ENCODE results near the gene NRP2. TPM values are rescaled to one million over a fixed set of nuclear protein-coding genes. Genes with fewer than 3 reads are reported as not detected.

Gene NRP2
- total RNA-seq, 2 experiments from 2014 or later = 0.63 to 1.6 TPM

DNA sequence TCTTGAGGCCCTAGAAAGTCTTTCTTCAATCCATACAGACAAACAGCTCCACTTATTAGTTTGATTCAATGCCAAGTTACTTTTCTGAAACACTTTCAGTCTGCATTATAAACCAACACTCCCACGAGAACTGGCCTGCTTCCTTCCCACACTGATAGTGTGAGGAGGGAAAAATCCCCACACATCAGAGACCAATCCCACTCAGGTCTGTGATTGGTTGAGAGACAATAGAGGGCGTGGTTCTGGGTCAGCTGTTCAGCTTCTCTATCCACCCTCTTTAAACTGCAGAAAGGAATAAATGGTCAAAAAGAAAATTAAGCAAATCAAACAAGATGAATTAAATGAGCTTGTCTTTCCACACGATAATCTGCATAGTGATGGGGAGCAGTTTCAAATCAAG lies 152.5 kb downstream of the NRP2 start:
- no peaks in the 10 kb centered on the region for H3K4me1 Mint-ChIP-seq (ENCODE audit: low read depth)
- no peak overlapping the region for H3K4me3 Mint-ChIP-seq
- H3K27me3 Mint-ChIP-seq = peaks cover 9% of the 10 kb centered on the region
- ChIA-PET CTCF (interaction anchor here (0.8 to 1.7 kb wide), 2 partner anchors 53 to 91 kb away, joined by 3 read pairs; no protein-coding TSS in a partner anchor), POLR2A (no interaction called here)
- no peaks in the 10 kb centered on the region for H3K36me3 Mint-ChIP-seq (ENCODE audit: low read depth)
- DNase-seq (no peak), ATAC-seq (no peak)
- H3K27ac Mint-ChIP-seq = no peak overlapping the region
- H3K9me3 Mint-ChIP-seq = peaks cover 2% of the 10 kb centered on the region
- TF ChIP-seq, protein P1, sequence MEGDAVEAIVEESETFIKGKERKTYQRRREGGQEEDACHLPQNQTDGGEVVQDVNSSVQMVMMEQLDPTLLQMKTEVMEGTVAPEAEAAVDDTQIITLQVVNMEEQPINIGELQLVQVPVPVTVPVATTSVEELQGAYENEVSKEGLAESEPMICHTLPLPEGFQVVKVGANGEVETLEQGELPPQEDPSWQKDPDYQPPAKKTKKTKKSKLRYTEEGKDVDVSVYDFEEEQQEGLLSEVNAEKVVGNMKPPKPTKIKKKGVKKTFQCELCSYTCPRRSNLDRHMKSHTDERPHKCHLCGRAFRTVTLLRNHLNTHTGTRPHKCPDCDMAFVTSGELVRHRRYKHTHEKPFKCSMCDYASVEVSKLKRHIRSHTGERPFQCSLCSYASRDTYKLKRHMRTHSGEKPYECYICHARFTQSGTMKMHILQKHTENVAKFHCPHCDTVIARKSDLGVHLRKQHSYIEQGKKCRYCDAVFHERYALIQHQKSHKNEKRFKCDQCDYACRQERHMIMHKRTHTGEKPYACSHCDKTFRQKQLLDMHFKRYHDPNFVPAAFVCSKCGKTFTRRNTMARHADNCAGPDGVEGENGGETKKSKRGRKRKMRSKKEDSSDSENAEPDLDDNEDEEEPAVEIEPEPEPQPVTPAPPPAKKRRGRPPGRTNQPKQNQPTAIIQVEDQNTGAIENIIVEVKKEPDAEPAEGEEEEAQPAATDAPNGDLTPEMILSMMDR (IDR thresholded peaks at IDR 0.05) = no peak
- intact Hi-C loops (cut with micrococcal nuclease) = no loop called here

DNA sequence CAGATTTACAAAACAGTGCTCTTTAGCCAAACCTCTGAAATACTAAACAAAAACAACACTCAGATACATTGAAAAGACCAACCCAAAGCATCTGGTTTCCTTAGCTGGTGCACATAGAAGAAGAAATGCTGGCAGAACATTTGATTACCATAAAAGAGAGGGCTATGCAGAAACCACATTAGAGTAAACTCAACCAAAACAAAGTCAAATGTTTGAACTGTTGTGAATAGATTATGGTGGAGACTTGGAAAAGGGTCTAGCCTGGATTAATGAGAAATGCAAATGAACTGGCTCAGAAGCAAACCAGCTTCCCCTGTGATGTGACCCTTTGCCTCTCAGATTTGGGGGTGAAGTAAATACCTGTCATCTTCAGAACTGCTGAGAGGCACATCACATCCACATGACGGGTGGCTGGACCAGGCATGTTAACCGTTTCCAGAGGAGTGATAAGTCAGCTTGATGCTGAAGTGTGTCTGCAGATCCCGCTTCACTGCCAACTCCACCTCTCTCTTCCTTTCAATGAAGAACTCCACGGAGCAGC lies 153.0 kb downstream of the NRP2 start:
- H3K36me3 Mint-ChIP-seq (ENCODE audit: low read depth) = no peaks in the 10 kb centered on the region
- no peaks in the 10 kb centered on the region for H3K4me1 Mint-ChIP-seq (ENCODE audit: low read depth)
- ChIA-PET CTCF (interaction anchor here (0.8 to 1.7 kb wide), 2 partner anchors 53 to 91 kb away, joined by 3 read pairs; no protein-coding TSS in a partner anchor), POLR2A (no interaction called here)
- peaks cover 2% of the 10 kb centered on the region for H3K9me3 Mint-ChIP-seq
- ATAC-seq (no peak), DNase-seq (no peak)
- intact Hi-C loops (cut with micrococcal nuclease) = no loop called here
- H3K27ac Mint-ChIP-seq = no peak overlapping the region
- H3K4me3 Mint-ChIP-seq = no peak overlapping the region
- peaks cover 9% of the 10 kb centered on the region for H3K27me3 Mint-ChIP-seq
- TF ChIP-seq, protein P1 (IDR thresholded peaks at IDR 0.05) = no peak

DNA sequence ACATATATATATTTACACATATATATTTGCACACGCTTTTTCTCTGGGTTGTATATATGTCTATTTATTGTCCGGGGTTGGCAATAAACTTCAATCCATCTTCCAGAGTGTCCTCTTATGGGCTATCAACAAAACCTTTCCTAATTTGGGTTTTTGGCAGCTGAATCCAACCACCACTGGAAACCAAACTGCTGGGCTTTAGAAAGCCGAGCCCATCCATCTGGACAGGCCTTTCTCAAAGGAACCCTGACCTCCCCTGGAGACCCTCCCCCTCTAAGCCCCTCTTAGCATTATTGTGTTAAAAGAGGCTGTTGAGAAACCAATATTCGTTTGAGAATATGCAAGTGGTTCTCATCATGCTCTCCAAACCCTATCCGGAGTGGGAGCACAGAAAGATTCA lies 153.6 kb downstream of the NRP2 start:
- H3K4me1 Mint-ChIP-seq (ENCODE audit: low read depth) = no peaks in the 10 kb centered on the region
- ATAC-seq (no peak), DNase-seq (no peak)
- no peaks in the 10 kb centered on the region for H3K36me3 Mint-ChIP-seq (ENCODE audit: low read depth)
- TF ChIP-seq, protein P1 (IDR thresholded peaks at IDR 0.05) = no peak
- ChIA-PET CTCF (no interaction called here), POLR2A (no interaction called here)
- H3K4me3 Mint-ChIP-seq = no peak overlapping the region
- H3K27me3 Mint-ChIP-seq = peaks cover 9% of the 10 kb centered on the region
- H3K9me3 Mint-ChIP-seq = peaks cover 2% of the 10 kb centered on the region
- H3K27ac Mint-ChIP-seq = no peak overlapping the region
- intact Hi-C loops (cut with micrococcal nuclease) = no loop called here

DNA sequence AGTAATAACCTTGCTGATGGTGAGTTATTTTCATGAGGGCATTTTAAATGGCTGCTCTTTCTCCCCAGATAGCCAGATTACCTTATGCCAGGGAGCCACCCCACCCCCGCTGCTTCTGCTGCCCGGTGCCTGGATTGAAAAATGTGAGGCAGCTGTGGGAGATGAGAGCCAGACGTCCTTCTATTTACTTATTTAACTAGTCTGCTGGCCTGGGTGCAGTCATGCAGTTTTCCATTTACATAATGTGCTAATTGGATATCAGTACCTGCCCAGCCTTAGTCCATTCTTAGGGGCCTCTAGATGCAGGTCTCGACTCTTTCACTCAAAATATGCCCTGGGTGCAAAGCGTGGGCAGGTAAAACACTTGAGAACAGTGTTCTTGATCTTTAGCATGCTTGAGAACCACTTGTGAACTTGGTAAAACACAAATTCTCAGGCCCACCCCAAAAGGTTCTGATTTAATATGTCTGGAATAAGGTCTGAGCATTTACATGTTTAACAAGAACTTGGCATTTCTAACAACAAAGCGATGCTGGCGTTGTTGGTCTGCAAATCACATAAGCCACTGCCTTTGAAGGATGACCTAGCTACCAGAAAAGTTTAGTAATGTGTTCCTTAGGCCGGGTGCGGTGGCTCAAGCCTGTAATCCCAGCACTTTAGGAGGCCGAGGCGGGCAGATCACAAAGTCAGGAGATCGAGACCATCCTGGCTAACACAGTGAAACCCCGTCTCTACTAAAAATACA lies 154.3 kb downstream of the NRP2 start:
- CTCF ChIA-PET = no interaction called here
- POLR2A ChIA-PET = no interaction called here
- H3K27ac Mint-ChIP-seq = no peak overlapping the region
- no peak for ATAC-seq
- TF ChIP-seq, protein P1 (IDR thresholded peaks at IDR 0.05) = no peak
- peaks cover 2% of the 10 kb centered on the region for H3K9me3 Mint-ChIP-seq
- no peaks in the 10 kb centered on the region for H3K4me1 Mint-ChIP-seq (ENCODE audit: low read depth)
- peaks cover 11% of the 10 kb centered on the region for H3K27me3 Mint-ChIP-seq
- H3K4me3 Mint-ChIP-seq = no peak overlapping the region
- DNase-seq = no peak
- no peaks in the 10 kb centered on the region for H3K36me3 Mint-ChIP-seq (ENCODE audit: low read depth)
- intact Hi-C loops (cut with micrococcal nuclease) = no loop called here

DNA sequence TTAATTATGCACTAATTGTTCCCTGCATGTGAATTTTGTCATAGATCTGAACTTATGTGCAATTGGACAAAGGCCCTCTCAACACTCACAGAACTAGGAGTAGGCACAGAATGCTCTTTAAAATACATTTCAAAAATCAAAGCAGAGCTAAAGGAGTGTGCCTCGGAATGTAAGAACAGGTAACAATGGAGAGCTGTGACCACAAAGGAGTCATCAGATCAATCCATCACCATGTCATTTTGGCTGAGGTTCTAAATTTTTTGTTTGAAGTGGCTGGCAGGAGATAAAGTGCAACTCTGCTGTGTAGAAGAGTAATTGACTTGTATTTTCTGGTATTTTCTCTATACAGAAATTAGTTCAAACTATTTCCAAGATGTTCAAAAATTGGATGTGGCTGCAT lies 155.4 kb downstream of the NRP2 start:
- TF ChIP-seq, protein P1 (IDR thresholded peaks at IDR 0.05) = no peak
- H3K36me3 Mint-ChIP-seq (ENCODE audit: low read depth) = no peaks in the 10 kb centered on the region
- intact Hi-C loops (cut with micrococcal nuclease) = no loop called here
- no peak overlapping the region for H3K27ac Mint-ChIP-seq
- peaks cover 2% of the 10 kb centered on the region for H3K9me3 Mint-ChIP-seq
- ChIA-PET CTCF (no interaction called here), POLR2A (no interaction called here)
- DNase-seq (no peak), ATAC-seq (no peak)
- H3K27me3 Mint-ChIP-seq = peaks cover 12% of the 10 kb centered on the region
- H3K4me1 Mint-ChIP-seq (ENCODE audit: low read depth) = no peaks in the 10 kb centered on the region
- no peak overlapping the region for H3K4me3 Mint-ChIP-seq
